Astrocyte (in vitro differentiated cells and primary cell): ENCODE measurements around the gene KRT7.

Source experiments
- EZH2 ChIP-seq: IDR thresholded peaks from 2 replicates; pipeline ENCODE4 v1.6.1; 2012; ENCODE audit warnings: mild to moderate bottlenecking, low read length, inconsistent platforms; ENCODE audit not compliant: insufficient read depth
- TF ChIP-seq, protein P1 (sequence below): IDR thresholded peaks from 2 replicates; pipeline ENCODE4 v1.5.1; 2011; ENCODE audit warnings: low read depth, mild to moderate bottlenecking, inconsistent platforms, low read length, moderate library complexity; ENCODE audit not compliant: insufficient read depth

- TF ChIP-seq, protein P1, sequence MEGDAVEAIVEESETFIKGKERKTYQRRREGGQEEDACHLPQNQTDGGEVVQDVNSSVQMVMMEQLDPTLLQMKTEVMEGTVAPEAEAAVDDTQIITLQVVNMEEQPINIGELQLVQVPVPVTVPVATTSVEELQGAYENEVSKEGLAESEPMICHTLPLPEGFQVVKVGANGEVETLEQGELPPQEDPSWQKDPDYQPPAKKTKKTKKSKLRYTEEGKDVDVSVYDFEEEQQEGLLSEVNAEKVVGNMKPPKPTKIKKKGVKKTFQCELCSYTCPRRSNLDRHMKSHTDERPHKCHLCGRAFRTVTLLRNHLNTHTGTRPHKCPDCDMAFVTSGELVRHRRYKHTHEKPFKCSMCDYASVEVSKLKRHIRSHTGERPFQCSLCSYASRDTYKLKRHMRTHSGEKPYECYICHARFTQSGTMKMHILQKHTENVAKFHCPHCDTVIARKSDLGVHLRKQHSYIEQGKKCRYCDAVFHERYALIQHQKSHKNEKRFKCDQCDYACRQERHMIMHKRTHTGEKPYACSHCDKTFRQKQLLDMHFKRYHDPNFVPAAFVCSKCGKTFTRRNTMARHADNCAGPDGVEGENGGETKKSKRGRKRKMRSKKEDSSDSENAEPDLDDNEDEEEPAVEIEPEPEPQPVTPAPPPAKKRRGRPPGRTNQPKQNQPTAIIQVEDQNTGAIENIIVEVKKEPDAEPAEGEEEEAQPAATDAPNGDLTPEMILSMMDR = no peak
- TF ChIP-seq EZH2 = no peak
These were observed 47.9 kb downstream of the KRT7 start for GRCh38 chr12:52280796-52281560.
